HG03135 (cell line): ENCODE results near the gene TNFRSF6B.

ENCODE experiments used
- ATAC-seq: cut with Tn5 transposase; IDR thresholded peaks from one replicate; pipeline ENCODE4 v1.9.1; 2021; ENCODE audit warnings: mild to moderate bottlenecking, moderate library complexity; ENCODE audit not compliant: unreplicated experiment

The TNFRSF6B gene

GRCh38 chr20:63745961-63746731 lies 49.7 kb downstream of the TNFRSF6B start:
- no peak for ATAC-seq

DNA sequence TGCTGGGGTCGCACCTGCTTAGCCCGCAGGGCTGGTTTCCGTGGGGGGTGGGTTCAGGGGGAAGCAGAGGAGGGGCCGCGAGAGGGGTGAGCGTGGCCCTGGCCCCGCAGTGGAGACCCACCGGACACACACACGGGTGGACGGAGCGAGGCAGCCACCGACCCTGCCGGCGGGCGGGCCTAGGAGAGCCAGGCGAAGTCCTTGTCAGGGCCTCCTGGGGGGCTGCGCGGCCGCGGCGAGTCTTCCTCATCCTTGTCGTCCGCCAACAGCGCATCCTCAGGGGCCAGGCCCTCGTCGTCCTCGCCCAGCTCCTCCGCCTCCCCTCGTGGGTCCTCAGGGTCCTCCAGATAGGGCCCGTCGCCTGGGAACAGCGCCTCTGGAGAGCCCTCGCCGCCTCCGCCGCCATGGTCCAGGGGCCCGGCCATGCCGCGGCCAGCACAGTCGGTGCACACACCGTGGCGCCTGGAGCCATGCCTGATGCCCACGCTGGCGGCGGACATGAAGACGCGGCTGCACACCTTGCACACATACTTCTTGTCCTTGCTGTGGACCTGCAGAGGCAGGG lies 50.4 kb downstream of the TNFRSF6B start:
- ATAC-seq: no peak

DNA sequence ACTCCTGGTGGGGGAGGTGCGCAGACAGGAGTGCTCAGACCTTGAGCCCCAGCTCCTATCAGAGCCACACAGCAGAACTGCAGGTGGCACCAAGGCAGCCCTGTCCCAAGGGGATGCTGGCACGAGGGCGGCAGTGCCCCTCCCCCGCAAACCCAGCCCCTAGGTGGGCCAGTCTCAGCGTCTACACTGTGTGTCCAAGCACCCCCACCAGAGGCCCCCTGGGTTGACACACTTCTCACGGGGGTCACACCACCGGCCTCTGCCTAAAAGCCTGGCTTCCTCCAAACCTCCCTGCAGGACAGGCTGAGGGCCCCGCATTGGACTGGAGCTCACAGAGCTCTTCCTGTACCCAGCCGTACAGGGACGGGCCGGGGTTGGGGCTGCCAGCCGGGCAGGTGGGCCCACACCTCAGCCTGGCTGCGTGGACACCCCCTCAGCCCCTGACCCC lies 51.2 kb downstream of the TNFRSF6B start:
- ATAC-seq: no peak
